Measurements from ENCODE around the gene MRPL18. TPM values are rescaled to one million over a fixed set of nuclear protein-coding genes. Genes with fewer than 3 reads are reported as not detected.

Gene MRPL18
- total RNA-seq (2022) = 71.1 and 81.0 TPM in 2 replicates
- Bru-seq, nascent RNA = percentile 86 among the genes with signal in this experiment
- percentile 85 among the genes with signal in this experiment for BruChase-seq, experiment 1, labeled RNA remaining after a 2-hour chase
- BruChase-seq, experiment 2, labeled RNA remaining after a 6-hour chase = percentile 89 among the genes with signal in this experiment
- long read RNA-seq, transcript MRPL18-201 (4 exons, 978 nt) = major isoform, 147 of 217 reads
- long read RNA-seq, partial matches to known transcripts = 1 of 217 reads
- long read RNA-seq, other reads (novel, unspliced or antisense) = 66 of 217 reads

GRCh38 chr6:159790149-159790955 is at the start of gene MRPL18:
Gene MRPL18, plus strand, starts transcription at chr6:159790467. Its CDS starts 121 bp downstream, at chr6:159790588.
- intact Hi-C loops (cut with micrococcal nuclease; ENCODE audit: unreplicated experiment) = loop anchor here (1.0 kb wide), 2 partner anchors 17 to 63 kb away; partner anchors contain the start of gene WTAP
- H3K27me3 ChIP-seq (replicated peaks; ENCODE audit: control insufficient read depth, insufficient read depth, low read length) = no peaks in the 10 kb centered on the region
- H3K27me3 Mint-ChIP-seq (ENCODE audit: insufficient read depth, unreplicated experiment) = no peaks in the 10 kb centered on the region

GRCh38 chr6:159742165-159742564 is 48.1 kb upstream of the MRPL18 start:
- Mint-ChIP-seq H3K27ac (ENCODE audit: unreplicated experiment) (no peak overlapping the region), H3K9me3 (ENCODE audit: unreplicated experiment) (no peaks in the 10 kb centered on the region), H3K36me3 (ENCODE audit: insufficient read depth, unreplicated experiment) (peaks cover 64% of the 10 kb centered on the region), H3K27me3 (ENCODE audit: insufficient read depth, unreplicated experiment) (no peaks in the 10 kb centered on the region), H3K4me1 (ENCODE audit: low read depth, unreplicated experiment) (no peaks in the 10 kb centered on the region), H3K4me3 (ENCODE audit: unreplicated experiment) (no peak overlapping the region)
- no TSS peak for BruUV-seq (replicated peaks)
- intact Hi-C loops (cut with micrococcal nuclease; ENCODE audit: unreplicated experiment) = no loop called here
- no peak for TF ChIP-seq CTCF (IDR thresholded peaks at IDR 0.05; ENCODE audit: insufficient read depth in 1 of 2, low read depth in 1 of 2, low read length in 1 of 2, severe bottlenecking in 1 of 2, unreplicated experiment in 1 of 2)
- no peaks in the 10 kb centered on the region for H3K4me1 ChIP-seq
- H3K9me3 ChIP-seq = no peaks in the 10 kb centered on the region
- H3K4me3 ChIP-seq (ENCODE audit: low read depth, low read length) = no peak overlapping the region
- no peaks in the 10 kb centered on the region for H3K27me3 ChIP-seq (replicated peaks; ENCODE audit: control insufficient read depth, insufficient read depth, low read length)
- no peak for DNase-seq
- peaks cover 2% of the 10 kb centered on the region; the same call in 1 of the 2 replicates for H3K36me3 ChIP-seq (ENCODE audit: control insufficient read depth, insufficient read depth, low read length)
- CTCF ChIA-PET = no interaction called here
- POLR2A ChIA-PET = no interaction called here

More at GRCh38 chr6:159790149-159790955, at the start of gene MRPL18:
- DNase-seq = peak; percentile 91 to 95
- TF ChIP-seq CTCF (IDR thresholded peaks at IDR 0.05; ENCODE audit: insufficient read depth in 1 of 2, low read depth in 1 of 2, low read length in 1 of 2, severe bottlenecking in 1 of 2, unreplicated experiment in 1 of 2) = no peak
- peaks cover 94% of the 10 kb centered on the region for H3K36me3 Mint-ChIP-seq (ENCODE audit: insufficient read depth, unreplicated experiment)
- POLR2A ChIA-PET = interaction anchor here (0.6 to 4.4 kb wide), 11 partner anchors 16 to 179 kb away, joined by 3 to 71 read pairs (median 4); partner anchors contain the start of genes ACAT2 and WTAP
- CTCF ChIA-PET = interaction anchor here (0.9 to 1.6 kb wide), 5 partner anchors 16 to 656 kb away, joined by 3 to 7 read pairs (median 4); partner anchors contain the start of gene ACAT2
- Histone ChIP-seq H3K4me3 (ENCODE audit: low read depth, low read length) (peak within 1 kb of the TSS; percentile 95), H3K36me3 (ENCODE audit: control insufficient read depth, insufficient read depth, low read length) (peaks cover 3% of the 10 kb centered on the region), H3K4me1 (peaks cover 18% of the 10 kb centered on the region), H3K9me3 (no peaks in the 10 kb centered on the region)
- peak within 1 kb of the TSS; percentile 98 for H3K27ac Mint-ChIP-seq (ENCODE audit: unreplicated experiment)
- no peaks in the 10 kb centered on the region for H3K9me3 Mint-ChIP-seq (ENCODE audit: unreplicated experiment)
- BruUV-seq (replicated peaks) = TSS peak; percentile 33
- peaks cover 18% of the 10 kb centered on the region for H3K4me1 Mint-ChIP-seq (ENCODE audit: low read depth, unreplicated experiment)
- peak within 1 kb of the TSS; percentile 96 for H3K4me3 Mint-ChIP-seq (ENCODE audit: unreplicated experiment)

- CTCF ChIA-PET = no interaction called here
- no peaks in the 10 kb centered on the region for H3K4me1 ChIP-seq
- peaks cover 2% of the 10 kb centered on the region; the same call in 1 of the 2 replicates for H3K36me3 ChIP-seq (ENCODE audit: control insufficient read depth, insufficient read depth, low read length)
- H3K9me3 Mint-ChIP-seq (ENCODE audit: unreplicated experiment) = no peaks in the 10 kb centered on the region
- intact Hi-C loops (cut with micrococcal nuclease; ENCODE audit: unreplicated experiment) = no loop called here
- no peaks in the 10 kb centered on the region for H3K4me1 Mint-ChIP-seq (ENCODE audit: low read depth, unreplicated experiment)
- H3K36me3 Mint-ChIP-seq (ENCODE audit: insufficient read depth, unreplicated experiment) = peaks cover 80% of the 10 kb centered on the region
- no peaks in the 10 kb centered on the region for H3K9me3 ChIP-seq
- POLR2A ChIA-PET = no interaction called here
- DNase-seq = no peak
- TF ChIP-seq CTCF (IDR thresholded peaks at IDR 0.05; ENCODE audit: insufficient read depth in 1 of 2, low read depth in 1 of 2, low read length in 1 of 2, severe bottlenecking in 1 of 2, unreplicated experiment in 1 of 2) = no peak
- no TSS peak for BruUV-seq (replicated peaks)
- no peak overlapping the region for H3K4me3 Mint-ChIP-seq (ENCODE audit: unreplicated experiment)
- no peak overlapping the region for H3K4me3 ChIP-seq (ENCODE audit: low read depth, low read length)
- H3K27me3 Mint-ChIP-seq (ENCODE audit: insufficient read depth, unreplicated experiment) = no peaks in the 10 kb centered on the region
- H3K27ac Mint-ChIP-seq (ENCODE audit: unreplicated experiment) = no peak overlapping the region
- no peaks in the 10 kb centered on the region for H3K27me3 ChIP-seq (replicated peaks; ENCODE audit: control insufficient read depth, insufficient read depth, low read length)
Measured at GRCh38 chr6:159745081-159745480, 45.2 kb upstream of the MRPL18 start.
